Stromal cell of bone marrow (primary cell): ENCODE data around the gene DRC7.

Experiments used
- DNase-seq: peaks from one replicate; pipeline ENCODE4 v3.0.0-alpha.2; 2012; ENCODE audit warnings: low read depth

DRC7 gene

GRCh38 chr16:57676553-57677085, 18.0 kb upstream of the DRC7 start:
- DNase-seq = no peak

DNA sequence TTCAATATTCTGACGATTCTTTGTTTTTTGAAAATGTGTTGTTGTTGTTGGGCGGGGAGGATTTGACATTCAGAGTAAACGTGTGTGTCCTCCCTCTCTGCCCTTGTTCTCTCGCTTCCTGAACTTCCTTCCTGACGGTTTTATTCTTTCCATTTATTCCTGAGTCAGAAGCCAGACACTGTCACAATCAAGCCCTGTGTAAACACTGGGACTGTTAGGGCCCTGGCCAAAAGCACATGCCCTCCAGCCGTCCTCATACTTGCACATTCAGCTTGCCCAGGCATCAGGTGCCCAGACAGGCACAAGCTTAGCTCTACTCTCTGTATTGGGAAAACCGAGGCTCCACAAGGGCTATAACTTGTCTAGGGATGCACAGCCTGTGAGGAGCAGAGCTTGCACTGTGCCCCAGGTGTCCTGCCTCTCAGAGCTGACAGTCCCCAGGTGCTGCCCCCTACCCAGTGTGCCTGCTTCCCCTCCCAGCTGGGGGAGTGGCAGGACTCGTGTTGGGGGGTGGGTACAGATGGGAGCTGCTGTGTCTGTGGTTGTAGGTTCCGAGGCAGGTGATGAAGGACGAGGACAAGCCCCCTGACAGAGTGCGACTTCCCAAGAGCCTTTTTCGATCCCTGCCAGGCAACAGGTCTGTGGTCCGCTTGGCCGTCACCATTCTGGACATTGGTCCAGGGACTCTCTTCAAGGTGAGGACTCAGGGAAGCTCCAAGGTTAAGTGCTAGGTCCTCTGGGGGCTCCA, 16.8 kb upstream of the DRC7 start:
- no peak for DNase-seq

- no peak for DNase-seq
These were observed 15.6 kb upstream of the DRC7 start for GRCh38 chr16:57679016-57679415.

DNA sequence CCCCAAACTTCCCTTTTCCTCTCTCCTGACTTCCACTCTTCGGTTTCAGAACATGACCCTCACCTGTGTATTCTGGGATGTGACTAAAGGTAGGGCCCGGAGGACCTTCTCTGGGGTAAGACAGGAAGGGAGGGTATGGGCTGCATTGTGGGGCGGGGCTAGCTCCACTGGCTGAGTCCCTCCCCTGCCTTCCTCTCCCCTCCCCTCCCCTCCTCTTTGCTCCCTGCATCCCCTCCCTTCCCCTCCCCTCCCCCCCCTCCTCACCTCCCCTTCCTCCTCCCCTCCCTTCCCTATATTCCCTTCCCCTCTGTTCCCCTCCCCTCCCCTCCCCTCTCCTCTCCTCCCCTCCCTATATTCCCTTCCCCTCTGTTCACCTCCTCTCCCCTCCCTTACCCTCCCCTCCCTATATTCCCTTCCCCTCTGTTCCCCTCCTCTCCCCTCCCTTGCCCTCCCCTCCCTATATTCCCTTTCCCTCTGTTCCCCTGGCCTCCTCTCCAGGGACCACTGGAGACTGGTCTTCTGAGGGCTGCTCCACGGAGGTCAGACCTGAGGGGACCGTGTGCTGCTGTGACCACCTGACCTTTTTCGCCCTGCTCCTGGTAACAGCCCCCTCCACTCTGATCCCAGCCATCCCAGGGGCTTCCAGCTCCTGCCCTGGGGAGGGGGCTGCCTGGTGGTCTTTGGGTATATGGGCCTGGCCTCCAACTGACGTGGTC, 14.7 kb upstream of the DRC7 start:
- no peak for DNase-seq

- no peak for DNase-seq
These were observed 13.7 kb upstream of the DRC7 start for GRCh38 chr16:57680842-57681375.

DNA sequence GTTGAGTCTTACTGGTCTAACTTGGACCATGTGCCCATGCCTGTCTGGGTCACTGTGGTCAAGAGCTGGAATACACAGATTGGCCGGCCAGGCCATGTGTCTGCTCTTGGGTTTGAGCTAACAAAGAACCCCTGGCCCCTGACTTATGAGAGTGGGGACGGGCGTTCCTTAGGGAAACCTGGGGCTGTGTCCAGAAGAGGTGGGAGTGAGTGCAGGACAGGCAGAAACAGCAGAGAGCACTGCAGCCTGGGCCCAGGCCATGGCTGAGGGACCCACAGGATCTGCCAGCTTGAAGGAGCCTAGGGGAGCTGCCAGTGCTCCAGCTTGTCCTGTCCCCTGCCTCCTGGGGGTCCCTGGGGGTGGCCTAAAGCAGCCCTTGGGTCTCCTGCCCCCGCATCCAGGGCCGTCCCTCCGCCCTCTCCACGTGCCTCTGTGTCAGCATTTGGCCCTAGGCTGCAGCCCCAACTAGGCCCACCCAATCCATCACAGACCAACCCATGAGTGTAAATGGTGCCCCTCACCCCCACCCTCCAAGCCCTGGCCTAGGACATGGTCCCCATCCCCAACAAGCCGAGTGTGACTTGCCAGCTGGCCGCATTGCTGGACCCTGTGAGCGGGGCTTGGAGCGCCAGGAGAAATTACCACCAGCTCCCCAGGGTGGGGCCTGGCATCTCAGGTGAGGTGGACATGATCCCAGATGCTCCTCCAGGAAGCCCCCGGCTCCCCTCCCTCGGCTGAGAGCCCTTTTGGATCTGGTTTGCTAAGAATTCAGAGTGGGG, 12.5 kb upstream of the DRC7 start:
- DNase-seq = no peak

- no peak for DNase-seq
These were observed 11.6 kb upstream of the DRC7 start for GRCh38 chr16:57682809-57683635.

GRCh38 chr16:57683636-57684545, 10.7 kb upstream of the DRC7 start:
- DNase-seq = no peak

- no peak for DNase-seq
These were observed 9.8 kb upstream of the DRC7 start for GRCh38 chr16:57684626-57685358.

DNA sequence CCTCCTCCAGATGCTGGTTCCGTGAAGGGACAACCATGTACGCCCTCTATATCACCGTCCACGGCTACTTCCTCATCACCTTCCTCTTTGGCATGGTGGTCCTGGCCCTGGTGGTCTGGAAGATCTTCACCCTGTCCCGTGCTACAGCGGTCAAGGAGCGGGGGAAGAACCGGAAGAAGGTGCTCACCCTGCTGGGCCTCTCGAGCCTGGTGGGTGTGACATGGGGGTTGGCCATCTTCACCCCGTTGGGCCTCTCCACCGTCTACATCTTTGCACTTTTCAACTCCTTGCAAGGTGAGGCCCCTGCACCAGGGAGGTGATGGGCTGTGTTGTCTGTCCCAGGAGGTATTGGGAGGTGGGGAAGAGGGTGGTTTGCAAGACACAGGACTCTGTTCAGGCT, 9.0 kb upstream of the DRC7 start:
- DNase-seq = no peak

DNA sequence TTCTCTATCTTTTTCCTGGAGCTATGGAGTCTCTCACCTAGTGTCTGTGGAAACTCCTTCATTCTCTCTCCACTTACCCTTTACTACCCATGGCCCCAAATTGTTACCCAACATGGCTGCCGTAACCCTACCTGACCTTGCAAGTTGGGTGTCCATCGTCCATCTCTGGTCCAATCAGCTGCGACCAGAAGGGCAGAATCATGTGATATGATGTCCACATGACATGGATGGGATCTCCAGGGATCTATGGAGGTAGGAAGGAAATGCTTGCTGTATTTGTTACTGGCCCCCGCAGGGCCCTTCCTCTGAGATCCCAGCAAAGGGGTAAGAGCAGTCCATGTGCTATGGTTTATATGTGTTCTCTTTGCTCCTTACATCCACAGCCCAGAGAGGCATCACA, 8.0 kb upstream of the DRC7 start:
- DNase-seq = no peak

DNA sequence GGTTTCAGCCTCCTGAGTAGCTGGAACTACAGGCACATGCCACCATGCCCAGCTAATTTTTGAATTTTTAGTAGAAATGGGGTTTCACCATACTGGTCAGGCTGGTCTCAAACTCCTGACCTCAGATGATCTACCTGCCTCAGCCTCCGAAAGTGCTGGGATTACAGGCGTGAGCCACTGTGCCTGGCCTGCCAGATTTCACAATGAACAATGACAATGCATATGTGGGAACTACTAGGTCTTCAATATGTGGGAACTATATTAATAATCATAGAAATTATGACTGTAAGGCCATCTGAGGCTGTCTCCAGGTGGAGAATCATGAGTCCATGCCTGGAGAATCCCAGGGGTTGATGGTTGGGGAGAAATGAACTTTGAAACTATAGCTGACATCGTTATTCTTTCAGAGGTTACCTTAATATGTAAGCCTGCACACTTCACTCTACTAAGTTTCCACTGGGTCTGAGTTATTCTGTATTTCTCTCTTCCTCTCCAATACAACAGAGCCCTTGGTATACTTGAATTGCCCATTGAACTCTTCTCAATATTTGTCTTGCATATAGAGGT, 7.2 kb upstream of the DRC7 start:
- DNase-seq = no peak

GRCh38 chr16:57688487-57688986, 6.1 kb upstream of the DRC7 start:
- no peak for DNase-seq

DNA sequence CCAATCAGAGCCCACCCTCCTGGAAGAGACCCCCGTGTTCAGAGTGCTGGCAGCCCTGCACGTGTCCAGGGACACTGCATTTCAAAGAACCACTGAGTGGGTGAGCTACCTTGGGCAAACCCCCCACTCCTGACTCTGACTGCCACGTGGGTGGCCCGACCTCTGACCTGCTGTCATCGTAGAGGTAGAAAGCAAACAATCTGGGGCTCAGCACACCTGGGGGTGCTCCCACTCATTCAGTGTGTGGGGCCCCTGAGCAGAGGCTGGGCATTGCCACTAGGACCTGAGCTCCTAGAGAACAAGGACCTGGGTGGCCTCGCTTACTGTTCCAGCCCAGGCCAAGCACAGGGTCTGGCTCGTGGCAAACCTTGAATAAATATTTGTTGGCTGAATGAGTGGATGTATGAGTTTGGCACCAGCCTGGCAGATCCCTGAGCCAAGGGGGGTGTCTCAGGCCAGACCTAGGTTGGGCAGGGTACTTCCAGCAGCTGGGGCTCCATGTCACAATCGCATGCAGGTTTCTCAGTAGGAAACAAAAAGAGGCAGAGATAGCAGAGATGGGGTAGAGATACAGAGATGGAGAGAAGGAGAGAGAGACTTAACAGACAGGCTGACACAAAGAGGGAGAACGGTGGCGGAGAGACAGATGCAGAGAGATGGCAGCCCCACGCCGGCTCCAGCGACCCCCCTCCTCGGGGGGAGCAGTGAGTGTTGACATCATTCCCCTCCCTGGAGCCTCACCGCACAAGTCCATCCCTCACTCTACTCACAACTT, 5.4 kb upstream of the DRC7 start:
- no peak for DNase-seq

GRCh38 chr16:57689762-57690558, 4.6 kb upstream of the DRC7 start:
- no peak for DNase-seq

- DNase-seq = no peak
These were observed 3.7 kb upstream of the DRC7 start for GRCh38 chr16:57690782-57691471.

GRCh38 chr16:57692636-57693035, 2.0 kb upstream of the DRC7 start:
- no peak for DNase-seq
